ELF-1 (cell line): ENCODE data around the gene SLC4A4.

ENCODE experiments used
- DNase-seq: peaks from one replicate; pipeline ENCODE4 v3.0.0-alpha.2; 2016; ENCODE audit warnings: low read depth, low spot score

SLC4A4 gene

DNA sequence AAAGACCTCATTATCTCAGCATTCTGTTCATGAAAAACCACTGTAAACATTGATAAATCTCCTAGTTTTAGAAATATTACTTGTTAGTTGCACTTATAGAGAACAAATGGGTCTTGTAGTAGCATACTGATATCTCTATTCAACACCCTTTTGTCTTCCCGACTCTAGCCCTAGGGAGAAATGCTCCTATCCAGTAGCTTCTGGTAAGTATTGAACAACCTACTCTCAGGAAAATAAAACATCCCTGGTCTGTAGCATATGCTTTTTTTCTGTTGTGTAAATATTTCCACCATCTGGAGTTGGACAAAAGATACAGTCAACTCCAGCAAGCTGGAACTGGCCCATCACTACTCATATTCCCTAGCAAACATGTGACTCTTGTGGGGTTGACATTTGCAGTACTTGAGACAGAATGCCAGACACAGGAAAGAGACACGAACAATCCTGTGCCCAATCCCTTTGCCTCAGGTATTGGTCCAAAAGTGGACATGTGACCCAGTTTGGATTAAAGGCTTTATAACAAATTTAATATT, 256.8 kb downstream of the SLC4A4 start:
- no peak for DNase-seq

DNA sequence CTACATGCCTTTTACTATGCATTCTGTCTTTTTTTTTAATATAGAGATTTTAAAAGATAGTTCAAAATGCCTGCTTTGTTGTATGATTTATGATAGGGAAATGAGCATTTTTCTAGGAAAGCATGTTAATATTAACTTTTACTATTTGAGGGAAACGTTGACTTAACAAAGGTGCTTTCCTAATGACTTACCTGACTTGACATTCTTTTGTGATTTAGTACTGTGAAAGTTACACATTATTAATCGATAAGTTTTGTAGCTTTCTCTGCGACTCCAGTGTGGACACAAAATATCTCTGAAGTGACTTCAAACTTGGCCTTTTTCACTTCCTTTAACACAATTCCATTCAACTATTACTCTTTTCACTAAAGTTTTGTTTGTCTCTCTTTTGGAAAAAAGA, 260.8 kb downstream of the SLC4A4 start:
- DNase-seq, result no peak

GRCh38 chr4:71602289-71602900, 263.6 kb downstream of the SLC4A4 start:
- peak; percentile 6 for DNase-seq

DNA sequence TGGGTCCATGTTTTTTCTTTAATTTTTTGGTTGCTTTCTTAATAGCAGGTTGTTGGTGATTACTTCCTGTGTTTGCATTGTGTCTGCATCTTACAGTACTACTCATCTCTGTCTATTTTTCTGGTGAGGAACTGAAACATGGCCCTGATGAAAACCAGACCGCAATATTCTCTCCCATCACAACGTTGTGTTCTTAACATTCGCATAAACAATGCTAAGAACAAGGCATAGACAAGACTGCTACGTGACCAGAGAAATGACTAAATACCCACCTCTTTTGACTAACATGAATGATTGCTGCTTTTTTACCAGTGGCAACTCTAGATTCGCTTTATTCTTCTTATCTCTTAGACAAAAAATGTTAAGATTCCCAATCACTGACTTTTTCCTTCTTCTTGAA, 266.0 kb downstream of the SLC4A4 start:
- DNase-seq, result no peak

DNA sequence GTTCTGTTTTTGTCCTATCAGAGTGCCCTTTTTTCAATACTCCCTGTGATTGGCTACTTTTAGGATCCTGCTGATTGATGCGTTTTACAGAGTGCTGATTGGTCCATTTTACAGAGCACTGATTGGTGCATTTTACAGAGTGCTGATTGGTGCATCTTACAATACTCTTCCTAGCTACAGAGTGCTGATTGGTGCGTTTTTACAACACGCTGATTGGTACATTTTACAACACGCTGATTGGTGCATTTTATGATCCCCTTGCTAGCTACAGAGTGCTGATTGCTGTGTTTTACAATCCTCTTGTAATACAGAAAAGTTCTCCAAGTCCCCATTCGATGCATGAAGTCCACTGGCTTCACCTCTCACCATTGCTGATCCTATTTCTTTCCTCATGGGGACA, 268.3 kb downstream of the SLC4A4 start:
- DNase-seq, result no peak

- DNase-seq, result no peak
Observed at GRCh38 chr4:71607780-71608677, 269.2 kb downstream of the SLC4A4 start.

GRCh38 chr4:71608678-71609071, 269.9 kb downstream of the SLC4A4 start:
- no peak for DNase-seq

- no peak for DNase-seq
Observed at GRCh38 chr4:71609167-71609566, 270.3 kb downstream of the SLC4A4 start.

GRCh38 chr4:71609651-71610050, 270.8 kb downstream of the SLC4A4 start:
- DNase-seq, result no peak

DNA sequence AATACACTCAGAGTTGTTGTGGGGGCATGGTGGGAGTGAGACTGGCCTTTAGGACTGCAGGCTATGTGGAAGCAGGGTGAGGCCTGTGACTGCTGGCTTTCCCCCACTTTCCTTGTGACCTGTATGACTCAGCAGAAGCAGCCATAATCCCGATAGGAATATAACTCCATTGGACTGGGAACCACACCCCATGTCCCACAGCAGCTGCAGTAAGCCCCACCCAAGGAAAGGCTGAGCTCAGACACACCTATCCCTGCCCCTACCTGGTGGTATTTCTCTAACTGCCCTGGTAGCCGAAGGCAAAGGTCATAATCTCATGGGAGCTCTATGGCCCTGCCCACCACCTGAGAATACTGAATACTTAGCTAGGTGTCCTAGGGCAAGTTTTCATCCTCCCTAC, 275.8 kb downstream of the SLC4A4 start:
- no peak for DNase-seq

- no peak for DNase-seq
Observed at GRCh38 chr4:71616168-71616811, 277.5 kb downstream of the SLC4A4 start.
